Measurements from ENCODE around the gene PDZD7. TPM values are rescaled to one million over a fixed set of nuclear protein-coding genes. Genes with fewer than 3 reads are reported as not detected.

PDZD7 gene
- total RNA-seq, 1 donor from 2014 or later = 0.29 TPM

DNA sequence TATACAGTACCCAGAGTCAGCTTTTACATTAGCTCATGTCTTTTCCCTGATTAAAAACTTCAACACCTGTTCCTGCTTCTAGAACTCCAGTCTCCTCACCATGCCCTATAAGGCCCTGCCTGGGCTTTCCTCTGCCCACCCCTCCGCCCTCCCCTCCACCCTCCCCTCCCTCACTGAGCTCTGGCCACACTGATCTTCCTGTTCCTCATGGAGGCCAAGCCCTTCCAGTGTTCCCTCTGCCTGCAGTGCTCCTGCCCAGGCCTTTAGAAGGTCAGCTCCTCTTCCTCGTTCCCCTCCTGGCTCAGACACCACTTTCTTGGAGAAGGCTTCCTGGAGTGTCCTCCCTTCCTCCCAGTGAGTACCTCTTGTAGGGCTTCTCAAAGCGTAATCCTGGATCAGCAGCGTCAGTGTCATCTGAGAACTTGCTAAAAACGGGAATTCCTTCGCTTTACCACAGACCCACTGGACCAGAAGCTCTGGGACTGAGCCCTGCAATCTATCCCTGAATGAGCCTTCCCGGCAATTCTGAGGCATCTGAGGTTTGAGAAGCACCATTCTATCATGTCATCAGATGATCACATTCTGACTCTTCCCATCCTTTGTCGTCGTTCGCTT lies 3.7 kb downstream of the PDZD7 start:
- H3K4me1 Mint-ChIP-seq (ENCODE audit: low read depth) = peaks cover 11% of the 10 kb centered on the region
- H3K4me3 Mint-ChIP-seq (ENCODE audit: low read depth) = no peak overlapping the region
- peaks cover 32% of the 10 kb centered on the region for H3K27me3 Mint-ChIP-seq
- no peaks in the 10 kb centered on the region for H3K9me3 Mint-ChIP-seq (ENCODE audit: low read depth)
- TF ChIP-seq, protein P1, sequence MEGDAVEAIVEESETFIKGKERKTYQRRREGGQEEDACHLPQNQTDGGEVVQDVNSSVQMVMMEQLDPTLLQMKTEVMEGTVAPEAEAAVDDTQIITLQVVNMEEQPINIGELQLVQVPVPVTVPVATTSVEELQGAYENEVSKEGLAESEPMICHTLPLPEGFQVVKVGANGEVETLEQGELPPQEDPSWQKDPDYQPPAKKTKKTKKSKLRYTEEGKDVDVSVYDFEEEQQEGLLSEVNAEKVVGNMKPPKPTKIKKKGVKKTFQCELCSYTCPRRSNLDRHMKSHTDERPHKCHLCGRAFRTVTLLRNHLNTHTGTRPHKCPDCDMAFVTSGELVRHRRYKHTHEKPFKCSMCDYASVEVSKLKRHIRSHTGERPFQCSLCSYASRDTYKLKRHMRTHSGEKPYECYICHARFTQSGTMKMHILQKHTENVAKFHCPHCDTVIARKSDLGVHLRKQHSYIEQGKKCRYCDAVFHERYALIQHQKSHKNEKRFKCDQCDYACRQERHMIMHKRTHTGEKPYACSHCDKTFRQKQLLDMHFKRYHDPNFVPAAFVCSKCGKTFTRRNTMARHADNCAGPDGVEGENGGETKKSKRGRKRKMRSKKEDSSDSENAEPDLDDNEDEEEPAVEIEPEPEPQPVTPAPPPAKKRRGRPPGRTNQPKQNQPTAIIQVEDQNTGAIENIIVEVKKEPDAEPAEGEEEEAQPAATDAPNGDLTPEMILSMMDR (IDR thresholded peaks at IDR 0.05; ENCODE audit: unreplicated experiment) = no peak
- H3K36me3 Mint-ChIP-seq (ENCODE audit: insufficient read depth) = no peaks in the 10 kb centered on the region
- no peak for DNase-seq (ENCODE audit: low spot score, unreplicated experiment)
- peak overlapping the region; percentile 61 for H3K27ac Mint-ChIP-seq

DNA sequence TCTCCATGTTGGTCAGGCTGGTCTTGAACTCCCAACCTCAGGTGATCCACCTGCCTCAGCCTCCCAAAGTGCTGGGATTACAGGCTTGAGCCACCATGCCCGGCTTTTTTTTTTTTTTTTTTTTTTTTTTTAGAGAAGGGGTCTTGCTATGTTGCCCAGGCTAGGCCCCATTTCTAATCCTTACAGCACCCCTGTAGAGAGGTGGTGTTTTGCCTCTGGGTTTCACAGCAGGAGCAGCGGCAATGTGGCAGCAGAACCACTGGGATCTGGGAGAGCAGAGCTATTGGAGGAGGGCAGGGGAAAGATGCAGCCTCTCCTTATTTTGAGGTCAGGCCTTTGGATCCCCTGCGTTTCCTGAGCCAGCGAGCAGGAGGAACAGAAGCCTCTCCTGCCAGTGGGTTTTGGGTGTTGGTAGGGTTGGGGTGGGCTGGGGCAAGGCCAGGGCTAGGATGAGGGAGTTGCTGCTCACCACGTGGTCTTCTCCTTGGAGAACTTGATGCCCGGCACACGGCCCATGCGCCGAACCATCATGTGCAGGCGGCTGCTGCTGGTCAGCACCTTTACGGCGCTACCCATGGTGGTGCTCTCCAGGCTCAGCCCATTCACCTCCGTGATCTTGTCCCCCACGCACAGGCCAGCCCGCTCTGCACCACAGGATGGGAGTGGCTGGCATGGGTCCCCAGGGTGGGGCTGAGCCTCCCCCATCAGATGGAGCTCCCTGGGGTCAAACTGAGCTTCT lies 7.8 kb downstream of the PDZD7 start:
- TF ChIP-seq, protein P1 (IDR thresholded peaks at IDR 0.05; ENCODE audit: unreplicated experiment) = no peak
- DNase-seq (ENCODE audit: low spot score, unreplicated experiment) = no peak
- Mint-ChIP-seq H3K27ac (no peak overlapping the region), H3K36me3 (ENCODE audit: insufficient read depth) (no peaks in the 10 kb centered on the region), H3K4me3 (ENCODE audit: low read depth) (no peak overlapping the region), H3K4me1 (ENCODE audit: low read depth) (peaks cover 5% of the 10 kb centered on the region), H3K9me3 (ENCODE audit: low read depth) (no peaks in the 10 kb centered on the region), H3K27me3 (peaks cover 43% of the 10 kb centered on the region)

DNA sequence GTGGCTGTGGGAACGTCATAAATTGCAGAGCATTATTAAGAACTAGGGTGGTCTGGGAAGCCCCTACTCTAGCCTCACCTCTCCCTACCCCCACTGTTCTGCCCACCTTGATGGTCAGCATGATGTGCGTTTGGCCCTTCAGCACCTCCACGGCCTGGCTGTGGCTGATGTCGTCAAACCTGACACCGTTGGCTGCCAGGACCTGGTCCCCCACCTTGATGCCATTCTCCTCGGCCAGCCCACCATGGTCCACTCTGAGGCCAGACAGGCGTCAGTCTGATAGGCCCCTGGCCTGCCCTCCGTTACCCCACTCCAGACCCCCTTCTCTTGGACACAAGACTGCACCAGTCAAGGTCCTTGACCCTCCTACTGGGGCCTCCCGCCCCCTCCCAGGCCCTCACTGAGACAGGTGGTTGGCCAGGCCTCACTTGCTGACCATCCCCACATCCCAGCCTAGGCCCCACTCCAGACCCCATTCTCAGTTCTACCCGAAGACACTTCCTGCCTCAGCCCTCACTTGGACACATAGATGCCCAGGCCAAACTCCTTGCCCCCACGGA lies 9.2 kb downstream of the PDZD7 start:
- Mint-ChIP-seq H3K4me3 (ENCODE audit: low read depth) (no peak overlapping the region), H3K27me3 (peaks cover 46% of the 10 kb centered on the region), H3K27ac (no peak overlapping the region), H3K36me3 (ENCODE audit: insufficient read depth) (no peaks in the 10 kb centered on the region), H3K9me3 (ENCODE audit: low read depth) (no peaks in the 10 kb centered on the region), H3K4me1 (ENCODE audit: low read depth) (peaks cover 4% of the 10 kb centered on the region)
- TF ChIP-seq, protein P1 (IDR thresholded peaks at IDR 0.05; ENCODE audit: unreplicated experiment) = no peak
- no peak for DNase-seq (ENCODE audit: low spot score, unreplicated experiment)

DNA sequence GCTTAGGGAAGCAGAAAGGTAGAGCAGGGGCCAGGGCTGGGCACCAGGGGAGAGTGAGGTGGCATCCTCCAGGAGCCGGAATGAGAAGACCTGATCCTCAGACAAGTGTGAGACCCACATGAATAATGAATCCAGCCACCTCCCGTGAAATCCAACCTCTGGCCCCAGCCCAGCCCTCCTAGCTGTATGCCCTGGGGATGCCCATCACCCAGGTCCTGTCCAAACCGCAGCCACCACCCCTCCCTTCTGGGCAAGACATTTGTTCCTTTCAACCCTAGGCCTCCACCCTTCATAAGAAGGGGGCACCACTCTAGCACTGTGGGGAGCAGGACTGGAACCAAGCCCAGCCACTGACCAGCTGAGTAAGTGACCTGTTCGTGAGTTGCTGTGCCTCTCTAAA lies 9.7 kb downstream of the PDZD7 start:
- H3K36me3 Mint-ChIP-seq (ENCODE audit: insufficient read depth) = no peaks in the 10 kb centered on the region
- TF ChIP-seq, protein P1 (IDR thresholded peaks at IDR 0.05; ENCODE audit: unreplicated experiment) = no peak
- DNase-seq (ENCODE audit: low spot score, unreplicated experiment) = no peak
- no peaks in the 10 kb centered on the region for H3K9me3 Mint-ChIP-seq (ENCODE audit: low read depth)
- H3K27me3 Mint-ChIP-seq = peaks cover 51% of the 10 kb centered on the region
- H3K27ac Mint-ChIP-seq = no peak overlapping the region
- H3K4me3 Mint-ChIP-seq (ENCODE audit: low read depth) = no peak overlapping the region
- peaks cover 4% of the 10 kb centered on the region for H3K4me1 Mint-ChIP-seq (ENCODE audit: low read depth)

DNA sequence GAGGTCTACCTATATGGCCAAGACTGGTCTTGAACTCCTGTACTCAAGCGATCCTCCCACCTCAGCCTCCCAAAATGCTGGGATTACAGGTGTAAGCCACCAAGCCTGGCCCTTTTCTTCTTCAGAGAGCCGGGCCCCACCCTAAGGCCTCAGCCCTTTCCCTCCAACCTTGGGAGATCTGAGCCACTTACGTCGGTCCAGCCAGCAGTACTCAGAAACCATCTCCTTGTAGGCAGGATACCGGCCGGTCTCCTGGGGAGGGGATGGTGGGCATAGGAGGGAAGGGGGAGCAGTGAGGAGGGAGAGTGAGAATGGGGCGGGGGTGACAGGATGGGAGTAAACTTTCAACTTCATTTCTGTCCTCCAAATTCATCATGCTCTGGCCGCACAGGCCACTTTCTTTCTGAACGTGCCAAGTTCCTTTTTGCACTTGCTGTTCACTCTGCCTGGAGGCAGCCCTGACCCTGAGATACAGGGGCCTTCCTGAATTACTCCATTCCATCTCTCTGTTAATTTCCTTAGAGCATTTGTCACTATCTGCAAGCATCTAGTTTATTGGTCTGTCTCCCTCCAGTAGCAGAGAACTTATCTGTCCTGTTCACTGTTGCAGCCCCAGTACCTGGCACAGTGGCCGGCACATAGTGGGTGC lies 10.4 kb downstream of the PDZD7 start:
- TF ChIP-seq, protein P1 (IDR thresholded peaks at IDR 0.05; ENCODE audit: unreplicated experiment) = no peak
- H3K27me3 Mint-ChIP-seq = peaks cover 55% of the 10 kb centered on the region
- H3K4me1 Mint-ChIP-seq (ENCODE audit: low read depth) = peaks cover 4% of the 10 kb centered on the region
- H3K27ac Mint-ChIP-seq = no peak overlapping the region
- no peak overlapping the region for H3K4me3 Mint-ChIP-seq (ENCODE audit: low read depth)
- no peaks in the 10 kb centered on the region for H3K36me3 Mint-ChIP-seq (ENCODE audit: insufficient read depth)
- no peaks in the 10 kb centered on the region for H3K9me3 Mint-ChIP-seq (ENCODE audit: low read depth)
- no peak for DNase-seq (ENCODE audit: low spot score, unreplicated experiment)

All from progenitor cell of endocrine pancreas (in vitro differentiated cells).